IMR-90 (cell line): ENCODE measurements around the gene FSTL5. TPM values are rescaled to one million over a fixed set of nuclear protein-coding genes. Genes with fewer than 3 reads are reported as not detected.

Experiments used
- ATAC-seq: fragments of 200-7000 bp; cut with Tn5 transposase; 2 replicates; pipeline ENCODE4 v1.9.1; 2020; ENCODE audit warnings: low read depth, mild to moderate bottlenecking, moderate library complexity
- BruUV-seq: library from RNA; stranded (reverse); fragments of 400-500 nt; replicated peaks from 2 replicates; lab custom pipeline; 2021; lab: Mats Ljungman, UMichigan
- CTCF ChIA-PET: fragments of 300-600 bp; formaldehyde crosslinking; extraction: SDS; loops from one replicate; lab custom pipeline; 2021; ENCODE audit warnings: antibody characterized with exemption; lab: Yijun Ruan, JAX
- POLR2A ChIA-PET: fragments of 300-600 bp; sonication (Branson Sonifier 250); formaldehyde crosslinking; loops from one replicate; lab custom pipeline; 2022; ENCODE audit warnings: antibody characterized with exemption; ENCODE audit not compliant: unreplicated experiment; lab: Charles Lee
- DNase-seq: peaks from one replicate; pipeline ENCODE4 v3.0.0; 2013
- H2AFZ ChIP-seq: replicated peaks from 2 replicates; pipeline ENCODE3; 2013; ENCODE audit warnings: low read length, mild to moderate bottlenecking; ENCODE audit not compliant: poor library complexity
- H2AK5ac ChIP-seq: 2 replicates; pipeline ENCODE4 v1.6.1; 2013; ENCODE audit warnings: low read depth, low read length, inconsistent platforms
- H2AK9ac ChIP-seq: replicated peaks from 2 replicates; pipeline ENCODE3; 2013; ENCODE audit warnings: mild to moderate bottlenecking, low read depth, low read length, moderate library complexity; ENCODE audit not compliant: poor library complexity
- H2BK120ac ChIP-seq: 2 replicates; pipeline ENCODE4 v1.6.1; 2013; ENCODE audit warnings: low read depth, low read length, inconsistent platforms
- H2BK15ac ChIP-seq: 3 replicates; pipeline ENCODE4 v1.6.1; 2013; ENCODE audit warnings: low read depth, low read length, inconsistent platforms
- H2BK20ac ChIP-seq: 2 replicates; pipeline ENCODE4 v1.6.1; 2013; ENCODE audit warnings: low read depth, mild to moderate bottlenecking, inconsistent platforms, low read length, moderate library complexity
- H2BK5ac ChIP-seq: 2 replicates; pipeline ENCODE4 v1.6.1; 2013; ENCODE audit warnings: mild to moderate bottlenecking, low read depth, low read length, inconsistent platforms; ENCODE audit not compliant: poor library complexity, severe bottlenecking
- H3K14ac ChIP-seq: replicated peaks from 2 replicates; pipeline ENCODE4 v1.6.1; 2013; ENCODE audit warnings: low read depth, low read length, inconsistent platforms
- H3K18ac ChIP-seq: 2 replicates; pipeline ENCODE4 v1.6.1; 2013; ENCODE audit warnings: low read depth, low read length, control low read depth
- H3K23ac ChIP-seq: 2 replicates; pipeline ENCODE4 v1.6.1; 2013; ENCODE audit warnings: low read depth, low read length, inconsistent platforms
- H3K27ac ChIP-seq: 2 replicates; pipeline ENCODE4 v1.5.1; 2013; ENCODE audit warnings: mild to moderate bottlenecking, control low read depth, low read length; ENCODE audit not compliant: insufficient read depth
- H3K27me3 ChIP-seq: 2 replicates; pipeline ENCODE4 v1.6.1; 2013; ENCODE audit warnings: low read length; ENCODE audit not compliant: control insufficient read depth, insufficient read depth
- H3K36me3 ChIP-seq: 2 replicates; pipeline ENCODE4 v1.6.1; 2013; ENCODE audit warnings: low read length, mixed read lengths; ENCODE audit not compliant: control insufficient read depth, insufficient read depth
- H3K4ac ChIP-seq: 2 replicates; pipeline ENCODE4 v1.6.1; 2013; ENCODE audit warnings: low read depth, low read length, inconsistent platforms
- H3K4me1 ChIP-seq: 2 replicates; pipeline ENCODE4 v1.6.1; 2013; ENCODE audit warnings: low read length, mixed read lengths; ENCODE audit not compliant: control insufficient read depth, insufficient read depth
- H3K4me2 ChIP-seq: 2 replicates; pipeline ENCODE4 v1.6.1; 2013; ENCODE audit warnings: low read depth, mild to moderate bottlenecking, control low read depth, low read length, moderate library complexity
- H3K4me3 ChIP-seq: 2 replicates; pipeline ENCODE4 v1.5.1; 2013; ENCODE audit warnings: low read depth, mild to moderate bottlenecking, control low read depth, low read length, moderate library complexity; ENCODE audit not compliant: insufficient read depth
- H3K56ac ChIP-seq: 2 replicates; pipeline ENCODE4 v1.6.1; 2013; ENCODE audit warnings: low read length, inconsistent platforms; ENCODE audit not compliant: insufficient read depth; ENCODE audit errors: extremely low read depth
- H3K79me1 ChIP-seq, 2 experiments: 2 replicates each; pipeline ENCODE4 v1.6.1; 2013; ENCODE audit warnings: low read length in 2 of 2, inconsistent platforms in 1 of 2, low read depth in 1 of 2
- H3K9ac ChIP-seq: 2 replicates; pipeline ENCODE4 v1.6.1; 2013; ENCODE audit warnings: low read depth, low read length, control low read depth
- H3K9me1 ChIP-seq: 2 replicates; pipeline ENCODE4 v1.6.1; 2013; ENCODE audit warnings: low read length, inconsistent platforms; ENCODE audit not compliant: insufficient read depth
- H3K9me3 ChIP-seq: 2 replicates; pipeline ENCODE4 v1.6.1; 2013; ENCODE audit warnings: low read length; ENCODE audit not compliant: control insufficient read depth, insufficient read depth
- H4K20me1 ChIP-seq: 2 replicates; pipeline ENCODE4 v1.6.1; 2013; ENCODE audit warnings: low read length, inconsistent platforms; ENCODE audit not compliant: insufficient read depth
- H4K5ac ChIP-seq: 2 replicates; pipeline ENCODE4 v1.6.1; 2013; ENCODE audit warnings: mild to moderate bottlenecking, low read depth, low read length, control low read depth
- H4K8ac ChIP-seq, 2 experiments: 2 replicates each; pipeline ENCODE4 v1.6.1; 2013; ENCODE audit warnings: low read depth in 2 of 2, low read length in 2 of 2, control low read depth in 1 of 2, inconsistent platforms in 1 of 2
- H4K91ac ChIP-seq: 2 replicates; pipeline ENCODE4 v1.6.1; 2013; ENCODE audit warnings: low read depth, low read length, inconsistent platforms; ENCODE audit not compliant: insufficient read depth
- BHLHE40 ChIP-seq: fragments of 150-350 bp; IDR thresholded peaks from 2 replicates; pipeline ENCODE4 v1.6.1; 2016; ENCODE audit warnings: mild to moderate bottlenecking, low read depth, low read length
- CEBPB ChIP-seq: IDR thresholded peaks from 2 replicates; pipeline ENCODE4 v1.6.1; 2012; ENCODE audit warnings: low read depth, low read length, improper control_type of control experiment
- CHD1 ChIP-seq: IDR thresholded peaks from 2 replicates; pipeline ENCODE4 v1.6.1; 2012; ENCODE audit warnings: low read depth, low read length, improper control_type of control experiment
- CTCF ChIP-seq: conservative IDR thresholded peaks from 2 replicates; pipeline ENCODE4 v1.5.1; 2012; ENCODE audit warnings: mild to moderate bottlenecking, low read depth, low read length, improper control_type of control experiment
- ELK1 ChIP-seq: fragments of 150-350 bp; IDR thresholded peaks from 2 replicates; pipeline ENCODE4 v1.6.1; 2016; ENCODE audit warnings: low read depth, mild to moderate bottlenecking, low read length, moderate library complexity, borderline replicate concordance
- MAFK ChIP-seq: IDR thresholded peaks from 2 replicates; pipeline ENCODE4 v1.6.1; 2012; ENCODE audit warnings: low read depth, low read length, improper control_type of control experiment
- NFE2L2 ChIP-seq: fragments of 150-350 bp; IDR thresholded peaks from 2 replicates; pipeline ENCODE4 v1.6.1; 2016; ENCODE audit warnings: low read depth, mild to moderate bottlenecking, low read length
- POLR2A ChIP-seq: IDR thresholded peaks from 2 replicates; pipeline ENCODE4 v1.6.1; 2012; ENCODE audit warnings: mild to moderate bottlenecking, low read depth, low read length
- RAD21 ChIP-seq: IDR thresholded peaks from 2 replicates; pipeline ENCODE4 v1.6.1; 2012; ENCODE audit warnings: low read length, improper control_type of control experiment
- RCOR1 ChIP-seq: IDR thresholded peaks from 2 replicates; pipeline ENCODE4 v1.6.1; 2012; ENCODE audit warnings: mild to moderate bottlenecking, low read length, improper control_type of control experiment; ENCODE audit not compliant: insufficient replicate concordance
- RFX5 ChIP-seq: IDR thresholded peaks from 2 replicates; pipeline ENCODE4 v1.8.0; 2012; ENCODE audit warnings: low read depth, mild to moderate bottlenecking, low read length, moderate library complexity
- SMC3 ChIP-seq: fragments of 150-350 bp; IDR thresholded peaks from 2 replicates; pipeline ENCODE4 v1.6.1; 2016; ENCODE audit warnings: low read depth, mild to moderate bottlenecking, antibody characterized with exemption, low read length, moderate library complexity
- WGBS, 2 experiments: methylation state at CpG; one replicate each; pipeline versions ENCODE4 v1.1.5 to v1.1.7; 2013; ENCODE audit warnings: missing lambda C conversion rate in 2 of 2; ENCODE audit not compliant: insufficient read length in 1 of 2; ENCODE audit errors: extremely low coverage in 2 of 2; 5-methylcytosine and 5-hydroxymethylcytosine counted together
- dilution Hi-C: fragments of 300-500 bp; cut with HindIII; formaldehyde crosslinking; loops from one replicate; pipeline ENCODE4 v1.14.3; 2018; ENCODE audit warnings: low sequenced_read_pairs; ENCODE audit not compliant: unreplicated experiment
- in situ Hi-C: fragments of 300-500 bp; cut with MboI; formaldehyde crosslinking; loops from 3 replicates; pipeline ENCODE4 v1.14.3; 2019; ENCODE audit warnings: low sequenced_read_pairs, inconsistent platforms, mixed read lengths
- intact Hi-C: fragments of 100-400 bp; cut with micrococcal nuclease; formaldehyde crosslinking; loops from 2 replicates; pipeline ENCODE4 v1.10.0; 2022
- polyA plus RNA-seq, 3 experiments: library from polyadenylated mRNA; depleted of rRNA; stranded (reverse); fragments of >200 nt; gene quantifications; 2 replicates each; pipeline ENCODE4 v1.2.3, GENCODE V29; 2012; ENCODE audit warnings: low replicate concordance in 1 of 3
- total RNA-seq: library from RNA; depleted of rRNA; stranded (reverse); fragments of >200 nt; gene quantifications from 2 replicates; pipeline ENCODE4 v1.2.3, GENCODE V29; 2012

FSTL5 gene
- total and polyA plus RNA-seq, 2 of the 4 experiments (the other 2 are of a cell fraction) = under 0.01 TPM; not detected in 1

GRCh38 chr4:161883157-161883556 is 280.6 kb downstream of the FSTL5 start:
- H3K4me3 ChIP-seq = no peak overlapping the region
- in situ Hi-C loops (no loop called here), dilution Hi-C loops (no loop called here), intact Hi-C loops (no loop called here)
- H2BK20ac ChIP-seq = no peak overlapping the region
- H2AK5ac ChIP-seq = no peak overlapping the region
- H3K4me2 ChIP-seq = no peak overlapping the region
- TF ChIP-seq RAD21 (no peak), BHLHE40 (no peak), POLR2A (no peak), CHD1 (no peak), MAFK (no peak), SMC3 (no peak), ELK1 (no peak), CTCF (no peak), NFE2L2 (no peak), RCOR1 (no peak), CEBPB (no peak), RFX5 (no peak)
- no peak overlapping the region for H4K8ac ChIP-seq
- no peak overlapping the region for H2AFZ ChIP-seq
- no peak overlapping the region for H3K9ac ChIP-seq
- H3K14ac ChIP-seq = no peak overlapping the region
- H2AK9ac ChIP-seq = no peak overlapping the region
- ChIA-PET CTCF (no interaction called here), POLR2A (no interaction called here)
- H3K18ac ChIP-seq = no peak overlapping the region
- H3K36me3 ChIP-seq = no peaks in the 10 kb centered on the region
- no peak overlapping the region for H3K4ac ChIP-seq
- no peaks in the 10 kb centered on the region for H3K79me1 ChIP-seq
- DNase-seq = no peak
- H2BK120ac ChIP-seq = no peak overlapping the region
- no peak overlapping the region for H2BK15ac ChIP-seq
- BruUV-seq = no TSS peak
- H4K20me1 ChIP-seq = no peaks in the 10 kb centered on the region
- no peak overlapping the region for H4K5ac ChIP-seq
- no peak overlapping the region for H3K56ac ChIP-seq
- WGBS, 2 experiments = no CpG with 5 or more reads among the region's 4 CpGs
- H3K9me1 ChIP-seq = no peaks in the 10 kb centered on the region
- H3K27me3 ChIP-seq = no peaks in the 10 kb centered on the region
- no peak overlapping the region for H2BK5ac ChIP-seq
- H3K9me3 ChIP-seq = no peaks in the 10 kb centered on the region
- no peak overlapping the region for H3K23ac ChIP-seq
- no peaks in the 10 kb centered on the region for H3K4me1 ChIP-seq
- H3K27ac ChIP-seq = no peak overlapping the region
- H4K91ac ChIP-seq = no peak overlapping the region
- no peak for ATAC-seq
